Mucosa of rectum (tissue), 2 donors: ENCODE results near the gene CYTH4.
"Not testable (repeated sequence)": the region's sequence is repeated elsewhere in the genome, so short reads cannot be mapped to it uniquely, and the experiment has no call there.

Experiments
- H3K27ac ChIP-seq, 2 donors: one replicate each; pipeline ENCODE4 v1.7.0; 2013; ENCODE audit warnings: inconsistent platforms in 2 of 2, low read depth in 2 of 2, low read length in 2 of 2
- H3K27me3 ChIP-seq, 2 donors: one replicate each; pipeline ENCODE4 v1.7.0; 2013; ENCODE audit warnings: low read length in 2 of 2; ENCODE audit not compliant: control insufficient read depth in 2 of 2, insufficient read depth in 2 of 2
- H3K36me3 ChIP-seq, 2 donors: one replicate each; pipeline ENCODE4 v1.7.0; 2013; ENCODE audit warnings: low read length in 2 of 2; ENCODE audit not compliant: control insufficient read depth in 2 of 2, insufficient read depth in 2 of 2
- H3K4me1 ChIP-seq, 2 donors: one replicate each; pipeline ENCODE4 v1.7.0; 2013; ENCODE audit warnings: low read length in 2 of 2, mild to moderate bottlenecking in 1 of 2; ENCODE audit not compliant: control insufficient read depth in 2 of 2, insufficient read depth in 2 of 2
- H3K4me3 ChIP-seq, 2 donors: one replicate each; pipeline ENCODE4 v1.7.0; 2013; ENCODE audit warnings: low read length in 2 of 2
- H3K9ac ChIP-seq, 2 donors: one replicate each; pipeline ENCODE4 v1.7.0; 2013; ENCODE audit warnings: low read length in 2 of 2, low read depth in 1 of 2, mild to moderate bottlenecking in 1 of 2
- H3K9me3 ChIP-seq, 2 donors: one replicate each; pipeline ENCODE4 v1.7.0; 2013; ENCODE audit warnings: low read length in 2 of 2; ENCODE audit not compliant: control insufficient read depth in 2 of 2
- donor health status: healthy.
- donor health status: Normal muscosa, but diverticular disease.

The CYTH4 gene

DNA sequence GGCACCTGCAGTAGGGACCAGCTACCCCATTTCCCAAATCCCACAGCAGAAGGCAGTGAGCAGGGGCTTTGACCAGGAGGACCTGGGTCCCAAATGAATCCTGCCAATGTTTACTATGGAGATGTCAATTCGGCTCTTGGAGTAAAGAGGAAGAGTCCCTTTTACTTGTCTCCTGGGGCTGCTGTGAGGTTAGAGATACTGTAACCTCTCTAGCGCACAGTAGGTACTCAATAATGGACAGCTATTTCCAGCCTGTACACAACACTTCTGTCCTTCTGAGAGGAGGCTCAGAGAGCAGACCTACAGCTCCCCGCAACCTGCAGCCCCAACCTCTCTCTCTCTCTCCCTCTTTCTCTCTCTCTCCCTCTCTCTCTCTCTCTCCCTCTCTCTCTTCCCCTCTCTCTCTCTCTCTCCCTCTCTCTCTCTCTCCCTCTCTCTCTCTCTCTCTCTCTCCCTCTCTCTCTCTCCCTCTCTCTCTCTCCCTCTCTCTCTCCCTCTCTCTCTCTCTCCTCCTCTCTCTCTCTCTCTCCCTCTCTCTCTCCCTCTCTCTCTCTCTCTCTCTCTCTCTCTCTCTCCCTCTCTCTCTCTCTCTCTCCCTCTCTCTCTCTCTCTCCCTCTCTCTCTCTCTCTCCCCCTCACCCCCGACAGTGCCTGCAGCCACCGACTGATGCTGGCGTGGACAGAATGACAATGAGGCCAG, 46.4 kb downstream of the CYTH4 start:
- H3K9me3 ChIP-seq, H3K9ac ChIP-seq, H3K4me1 ChIP-seq, H3K4me3 ChIP-seq, H3K27ac ChIP-seq, H3K36me3 ChIP-seq: not testable (repeated sequence)
- H3K27me3 ChIP-seq, result peaks cover 37% of the 10 kb centered on the region in 2 donors

DNA sequence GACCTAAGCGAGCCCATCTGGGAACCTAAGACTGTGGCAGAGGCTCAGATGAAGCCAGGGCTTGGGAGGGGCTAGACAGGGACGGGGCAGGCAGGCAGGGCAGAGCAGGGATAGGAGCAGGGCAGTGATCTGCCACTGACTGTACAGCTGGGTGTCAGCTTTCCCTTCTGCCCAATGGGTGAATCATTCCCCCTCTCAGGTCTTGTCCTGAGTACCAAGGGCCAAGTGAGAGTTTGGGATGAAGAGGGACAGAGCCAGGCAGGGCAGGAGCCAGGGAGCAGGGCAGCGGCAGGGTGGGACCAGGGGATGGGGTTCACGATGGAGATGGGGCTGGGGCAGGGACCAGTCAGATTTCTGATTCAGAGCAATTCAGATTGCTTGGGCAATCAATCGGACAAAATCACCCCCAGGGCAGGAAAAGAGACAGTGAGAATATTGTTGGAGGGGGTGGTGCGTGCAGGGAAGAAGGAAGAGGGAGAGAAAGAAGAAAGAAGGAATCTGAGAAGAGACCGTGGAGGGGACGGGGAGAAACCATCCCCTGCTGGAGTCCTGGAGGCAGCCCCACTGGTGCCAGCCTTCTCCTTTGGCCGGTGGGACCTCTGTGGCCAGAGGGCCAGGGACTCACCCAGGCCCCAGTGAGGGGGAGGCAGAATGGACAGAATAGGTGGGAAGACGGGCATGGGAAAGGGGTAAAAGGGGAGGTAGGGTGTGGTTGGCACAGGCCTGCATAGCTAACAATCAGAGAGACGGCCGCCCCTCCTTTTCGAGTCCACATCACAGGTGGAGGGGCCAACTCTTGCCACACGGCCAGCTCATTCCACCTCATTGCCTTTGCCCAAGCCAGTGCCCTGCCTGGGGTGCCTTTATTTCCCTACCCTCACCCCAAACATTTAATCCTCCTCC, 47.2 kb downstream of the CYTH4 start:
- Histone ChIP-seq H3K4me3 (no peak overlapping the region), H3K9ac (no peak overlapping the region), H3K27me3 (peaks cover 39 to 41% of the 10 kb centered on the region in 2 donors), H3K4me1 (peaks cover under 1 to 2% of the 10 kb centered on the region in 2 donors), H3K9me3 (no peaks in the 10 kb centered on the region), H3K36me3 (no peaks in the 10 kb centered on the region), H3K27ac (no peak overlapping the region)

DNA sequence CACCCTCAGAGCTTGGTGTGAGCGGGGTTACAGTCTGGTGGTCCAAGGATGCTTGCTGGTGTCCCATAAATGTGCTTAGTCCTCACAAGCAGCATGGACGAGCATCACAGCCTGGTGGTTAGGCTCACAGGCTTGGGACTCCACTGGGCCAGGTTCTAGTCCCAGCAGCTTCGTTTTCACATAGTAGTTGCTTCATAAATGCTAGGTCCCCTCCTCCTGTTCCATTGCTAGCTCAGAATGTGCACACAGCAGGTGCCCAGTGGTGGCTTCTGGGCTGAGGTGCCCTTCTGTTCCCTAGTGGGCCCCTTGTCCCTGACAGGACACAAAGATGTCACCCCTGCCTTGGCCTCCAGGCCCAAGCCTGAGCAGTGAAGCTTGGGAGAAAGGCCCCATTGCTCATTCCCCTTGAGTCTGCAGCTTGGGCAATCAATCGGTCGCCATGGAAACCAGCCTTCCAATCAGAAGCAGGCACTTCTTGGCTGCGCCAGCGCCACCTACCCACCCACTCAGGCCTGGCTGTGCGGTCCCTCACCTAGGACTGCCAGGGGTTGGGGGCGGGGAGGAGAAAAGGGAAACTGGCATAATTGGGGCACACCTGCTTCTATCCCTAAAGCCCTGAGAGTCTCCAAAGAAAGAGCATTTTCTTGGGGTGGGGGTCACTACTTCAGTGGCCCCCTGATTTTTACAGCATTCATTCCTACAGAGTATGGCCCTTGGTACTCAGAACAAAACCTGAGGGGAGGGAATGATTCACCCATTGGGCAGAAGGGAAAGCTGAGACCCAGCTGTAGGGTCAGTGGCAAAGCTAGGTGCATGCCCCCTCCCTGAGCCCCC, 48.1 kb downstream of the CYTH4 start:
- no peaks in the 10 kb centered on the region for H3K4me1 ChIP-seq
- no peaks in the 10 kb centered on the region for H3K36me3 ChIP-seq
- no peak overlapping the region for H3K9ac ChIP-seq
- H3K9me3 ChIP-seq, result no peaks in the 10 kb centered on the region
- H3K27me3 ChIP-seq, result peaks cover 44 to 46% of the 10 kb centered on the region in 2 donors
- H3K27ac ChIP-seq, result no peak overlapping the region
- no peak overlapping the region for H3K4me3 ChIP-seq

DNA sequence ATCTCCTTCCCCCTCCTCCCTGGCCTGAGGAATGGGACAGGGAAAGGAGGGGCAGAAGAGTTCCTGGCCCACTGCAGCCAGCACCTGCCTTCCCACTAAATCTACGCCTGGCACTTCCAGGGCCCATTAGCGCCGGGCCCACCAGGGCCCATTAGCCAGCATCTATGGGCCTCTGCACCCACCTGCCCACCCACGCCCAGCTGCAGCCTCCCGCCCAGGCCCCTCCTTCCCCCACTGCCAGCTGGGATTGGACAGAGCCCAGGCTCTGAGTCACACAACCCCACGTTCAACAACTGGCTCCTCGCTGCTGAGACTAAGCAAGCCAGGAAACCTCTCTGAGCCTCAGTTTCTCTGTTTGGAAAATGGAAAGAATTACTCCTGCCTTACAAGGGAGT, 48.7 kb downstream of the CYTH4 start:
- H3K36me3 ChIP-seq, result no peaks in the 10 kb centered on the region
- H3K9ac ChIP-seq, result no peak overlapping the region
- no peak overlapping the region for H3K4me3 ChIP-seq
- H3K27ac ChIP-seq, result no peak overlapping the region
- H3K27me3 ChIP-seq, result peaks cover 45 to 49% of the 10 kb centered on the region in 2 donors
- no peaks in the 10 kb centered on the region for H3K9me3 ChIP-seq
- no peaks in the 10 kb centered on the region for H3K4me1 ChIP-seq

DNA sequence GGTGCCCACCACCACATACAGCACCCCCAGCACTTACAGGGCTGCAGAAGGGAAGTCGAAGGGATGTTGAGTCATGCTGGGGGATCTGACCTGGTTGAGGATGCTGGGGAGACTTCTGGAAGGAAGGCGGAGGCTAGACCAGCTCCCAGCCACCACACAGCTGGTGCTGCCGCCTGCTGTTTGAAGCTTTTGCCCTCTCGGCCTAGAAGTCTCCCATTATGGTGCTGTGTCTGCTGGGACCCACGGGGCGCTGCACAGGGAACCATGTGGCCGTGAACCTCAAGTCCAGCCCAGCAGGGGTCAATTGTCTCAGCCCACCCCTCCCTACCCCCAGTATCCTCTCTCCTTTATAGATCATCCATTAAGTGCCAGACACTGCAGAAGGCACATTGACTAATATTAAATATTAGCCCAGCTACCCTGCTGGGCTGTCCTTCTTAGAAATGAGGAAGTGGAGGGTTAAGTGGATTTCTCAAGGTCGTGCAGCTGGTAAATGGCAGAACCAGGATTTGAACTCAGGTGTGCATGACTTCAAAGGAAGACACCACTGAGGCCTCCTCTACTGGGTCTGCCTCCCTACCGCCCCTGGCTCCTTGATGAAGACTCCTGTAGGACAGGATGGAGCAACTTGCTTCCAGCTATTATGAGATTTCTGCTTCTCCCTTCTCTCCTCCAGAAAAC, 49.7 kb downstream of the CYTH4 start:
- Histone ChIP-seq H3K36me3 (no peaks in the 10 kb centered on the region), H3K4me3 (no peak overlapping the region), H3K27me3 (peaks cover 46 to 47% of the 10 kb centered on the region in 2 donors), H3K9ac (no peak overlapping the region), H3K27ac (no peak overlapping the region), H3K4me1 (peaks cover under 1 to 3% of the 10 kb centered on the region in 2 donors), H3K9me3 (no peaks in the 10 kb centered on the region)

DNA sequence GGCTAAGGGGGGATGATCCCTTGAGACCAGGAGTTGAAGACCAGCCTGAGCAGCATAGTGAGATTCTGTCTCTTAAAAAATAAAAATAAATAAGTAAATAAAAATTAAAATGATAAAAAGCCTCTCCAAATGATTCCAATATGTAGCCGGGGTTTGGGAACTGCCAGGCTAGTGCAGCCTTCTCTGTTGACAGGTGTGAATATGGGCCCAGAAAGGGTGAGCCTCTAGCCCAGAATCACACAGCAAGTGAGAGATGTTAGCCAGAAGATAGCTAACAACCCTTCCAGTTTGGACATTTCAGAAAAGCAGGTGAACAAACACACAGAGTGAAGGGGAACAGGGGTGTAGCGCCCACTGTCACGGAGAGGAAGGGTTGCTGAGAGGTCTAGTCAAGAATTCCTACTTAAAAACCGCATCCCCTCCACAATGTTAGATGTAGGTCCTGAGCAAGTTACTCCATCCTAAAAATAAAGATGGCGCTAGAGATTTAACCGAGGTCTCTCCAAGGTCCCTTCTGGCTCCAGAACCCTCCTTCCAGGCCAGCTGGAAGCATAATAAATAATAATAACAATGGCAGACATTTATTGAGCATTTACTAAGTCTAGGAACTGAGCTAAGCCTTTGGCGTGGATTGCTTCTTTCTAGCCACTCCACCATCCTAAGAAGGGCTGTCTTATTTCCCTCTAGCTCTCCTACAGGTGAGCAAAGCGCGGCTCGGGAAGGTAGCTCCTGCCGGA, 51.6 kb downstream of the CYTH4 start:
- H3K9ac ChIP-seq, result no peak overlapping the region
- H3K36me3 ChIP-seq, result no peaks in the 10 kb centered on the region
- H3K27ac ChIP-seq, result no peak overlapping the region
- H3K27me3 ChIP-seq, result peaks cover 42 to 44% of the 10 kb centered on the region in 2 donors
- H3K4me3 ChIP-seq, result no peak overlapping the region
- no peaks in the 10 kb centered on the region for H3K9me3 ChIP-seq
- H3K4me1 ChIP-seq, result peaks cover 3 to 5% of the 10 kb centered on the region in 2 donors

DNA sequence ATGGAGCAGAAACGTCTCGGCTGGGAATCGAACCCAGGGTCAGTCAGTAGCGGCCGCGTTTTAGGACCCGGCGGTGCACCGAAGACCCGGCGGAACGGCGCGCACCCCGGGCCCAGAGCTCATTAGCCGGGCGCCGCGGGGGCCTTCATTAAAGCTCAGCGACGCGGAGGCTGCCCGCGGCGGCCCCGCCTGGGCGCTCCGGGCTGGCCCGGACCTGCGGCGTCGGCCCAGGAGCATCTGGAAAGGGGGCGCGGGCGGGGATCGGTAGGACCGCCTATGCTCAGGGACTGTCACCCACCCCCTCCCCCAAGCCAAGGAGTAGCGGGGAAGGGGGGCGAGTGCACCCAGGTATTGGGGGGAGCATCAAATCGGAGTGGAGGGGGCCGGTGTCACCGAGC, 52.2 kb downstream of the CYTH4 start:
- H3K4me1 ChIP-seq, result peaks cover 3 to 5% of the 10 kb centered on the region in 2 donors
- peaks cover 42 to 44% of the 10 kb centered on the region in 2 donors for H3K27me3 ChIP-seq
- no peaks in the 10 kb centered on the region for H3K36me3 ChIP-seq
- H3K27ac ChIP-seq, result no peak overlapping the region
- no peak overlapping the region for H3K4me3 ChIP-seq
- H3K9ac ChIP-seq, result no peak overlapping the region
- H3K9me3 ChIP-seq, result no peaks in the 10 kb centered on the region

DNA sequence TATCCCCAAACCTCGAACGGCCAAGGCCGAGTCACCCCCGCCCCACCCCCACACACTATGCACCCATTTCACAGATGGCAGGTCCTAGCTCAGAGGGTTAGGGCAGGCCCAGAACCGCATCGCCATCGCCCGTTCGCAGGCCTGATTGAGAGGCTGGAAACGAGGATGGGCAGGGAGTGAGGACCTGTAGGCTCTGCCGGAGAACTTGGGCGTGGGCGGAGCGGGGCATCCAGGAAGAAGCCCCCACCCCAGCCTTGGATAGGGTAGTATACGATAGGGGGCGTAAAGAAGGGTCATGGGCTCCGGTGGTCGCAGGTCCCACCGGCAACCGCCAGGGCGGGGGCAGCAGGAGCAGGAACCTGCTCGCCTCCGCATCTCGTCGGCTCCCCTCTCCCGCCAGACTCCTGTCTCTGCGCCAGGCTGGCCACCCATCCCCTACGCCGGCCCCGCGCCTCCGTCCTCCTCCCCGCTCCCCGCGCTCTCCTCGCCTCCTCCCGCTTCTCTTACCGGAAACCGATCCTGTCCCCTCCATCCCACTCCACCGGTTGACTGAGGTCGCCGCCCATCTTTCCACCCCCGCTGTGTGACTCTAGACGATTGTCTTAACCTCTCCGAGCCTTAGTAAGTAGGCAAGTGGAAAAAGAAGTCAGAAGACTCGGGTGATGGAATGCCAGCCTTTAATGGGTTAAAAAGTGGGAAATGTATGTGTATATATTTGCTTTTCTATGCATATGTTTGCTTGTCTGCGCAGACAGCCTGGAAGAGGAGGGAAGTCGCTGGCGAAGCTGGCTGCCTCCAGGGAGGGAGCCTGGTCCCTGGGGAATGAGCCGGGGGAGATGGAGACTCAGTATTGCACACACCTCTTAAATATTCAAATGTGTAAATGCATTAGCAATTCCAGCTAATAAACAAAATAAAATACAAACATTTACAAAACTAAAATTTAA, 52.8 kb downstream of the CYTH4 start:
- H3K36me3 ChIP-seq, result no peaks in the 10 kb centered on the region
- H3K9ac ChIP-seq, result no peak overlapping the region
- H3K4me1 ChIP-seq, result peaks cover 3 to 5% of the 10 kb centered on the region in 2 donors
- H3K4me3 ChIP-seq, result no peak overlapping the region
- H3K9me3 ChIP-seq, result no peaks in the 10 kb centered on the region
- H3K27me3 ChIP-seq, result peaks cover 41 to 42% of the 10 kb centered on the region in 2 donors
- no peak overlapping the region for H3K27ac ChIP-seq
